GM12891 (cell line): ENCODE data around the gene LCK.
"Not testable (repeated sequence)": the region's sequence is repeated elsewhere in the genome, so short reads cannot be mapped to it uniquely, and the experiment has no call there.

Experiments
- DNase-seq: peaks from one replicate; pipeline ENCODE4 v3.0.0; 2011; ENCODE audit warnings: low spot score; ENCODE audit not compliant: insufficient read length
- FAIRE-seq: peaks from 2 replicates; lab custom pipeline; 2011; peaks lifted over from hg19 to GRCh38; lab: Jason Lieb, UNC
- PAX5 ChIP-seq: IDR thresholded peaks from 2 replicates; pipeline ENCODE4 v1.6.1; 2011; ENCODE audit warnings: low read length, moderate library complexity, mild to moderate bottlenecking; ENCODE audit not compliant: insufficient read depth, severe bottlenecking
- POLR2A ChIP-seq: IDR thresholded peaks from 2 replicates; pipeline ENCODE4 v1.6.1; 2011; ENCODE audit warnings: low read depth, low read length, control low read depth
- POLR2AphosphoS5 ChIP-seq: IDR thresholded peaks from 2 replicates; pipeline ENCODE4 v1.6.1; 2011; ENCODE audit warnings: low read depth, low read length, control low read depth
- POU2F2 ChIP-seq: IDR thresholded peaks from 2 replicates; pipeline ENCODE4 v1.6.1; 2011; ENCODE audit warnings: low read depth, mild to moderate bottlenecking, control low read depth, low read length, moderate library complexity
- SPI1 ChIP-seq: IDR thresholded peaks from 2 replicates; pipeline ENCODE4 v1.6.1; 2011; ENCODE audit warnings: low read depth, low read length, control low read depth
- TAF1 ChIP-seq: IDR thresholded peaks from 2 replicates; pipeline ENCODE4 v1.6.1; 2011; ENCODE audit warnings: low read depth, low read length, control low read depth

Gene LCK

DNA sequence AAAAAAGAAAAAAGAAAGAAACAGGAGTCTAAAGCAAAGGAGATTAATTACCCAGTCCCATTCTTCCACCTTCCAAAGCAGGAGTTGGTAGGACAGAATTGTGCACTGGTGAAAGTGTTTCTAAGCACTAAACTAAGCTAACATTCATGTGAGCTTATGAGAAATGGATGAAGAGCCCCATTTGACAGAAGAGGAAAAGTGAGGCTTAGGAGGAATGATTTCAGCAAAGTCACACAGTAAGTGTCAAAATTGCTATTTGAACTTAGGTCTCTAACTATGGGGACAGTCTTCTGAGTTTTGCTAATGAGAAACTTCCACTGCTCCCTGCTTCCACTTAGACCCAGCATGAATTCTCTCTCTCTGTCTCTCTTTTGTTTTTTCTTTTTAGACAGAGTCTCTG lies 18.7 kb downstream of the LCK start:
- TF ChIP-seq TAF1 (no peak), POLR2A (no peak), POLR2AphosphoS5 (no peak), PAX5 (no peak), SPI1 (no peak), POU2F2 (no peak)
- DNase-seq (no peak), FAIRE-seq (peak; percentile 28)

DNA sequence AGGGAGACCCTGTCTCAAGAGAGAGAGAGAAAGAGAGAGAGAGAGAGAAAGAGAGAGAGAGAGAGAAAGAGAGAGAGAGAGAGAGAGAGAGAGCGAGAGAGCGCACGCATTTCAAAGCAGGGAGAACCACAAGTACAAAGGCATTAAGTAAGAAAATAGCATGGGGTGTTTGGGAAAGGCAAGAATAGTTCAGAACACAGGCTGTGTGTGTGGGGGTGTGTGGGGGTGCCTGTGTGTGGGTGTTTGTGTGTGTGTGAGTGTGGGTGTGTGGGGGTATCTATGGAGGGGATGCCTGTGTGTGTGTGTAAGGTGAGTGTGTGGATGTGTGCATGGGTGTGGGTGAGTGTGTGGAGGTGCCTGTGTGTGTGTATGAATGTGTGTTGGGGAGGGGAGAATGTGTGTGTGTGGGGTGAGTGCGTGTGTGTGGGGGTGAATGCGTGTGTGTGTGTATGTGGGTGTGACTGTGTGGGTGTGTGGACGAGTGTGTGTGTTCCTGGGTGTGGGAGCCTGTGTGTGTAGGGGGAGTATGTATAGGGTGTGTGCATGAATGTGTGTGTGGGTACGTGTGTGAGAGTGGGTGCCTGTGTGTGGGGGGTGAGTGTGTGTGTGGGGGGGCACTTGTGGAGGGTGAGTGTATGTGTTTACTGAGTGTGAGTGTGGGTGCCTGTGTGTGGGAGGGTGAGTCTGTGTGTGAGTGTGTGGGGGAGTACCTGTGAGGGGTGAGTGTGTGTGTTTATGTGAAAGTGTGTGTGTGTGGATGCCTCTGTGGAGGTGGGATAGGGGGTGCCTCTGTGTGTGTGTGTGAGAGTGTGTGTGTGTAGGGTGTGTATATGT lies 21.7 kb downstream of the LCK start:
- no peak for DNase-seq
- no peak for TF ChIP-seq PAX5
- TF ChIP-seq TAF1 = no peak
- no peak for TF ChIP-seq POU2F2
- TF ChIP-seq SPI1 = no peak
- FAIRE-seq = peak; percentile 87

- peak; percentile 76 for FAIRE-seq
- TF ChIP-seq POLR2A (no peak), POU2F2 (no peak), SPI1 (no peak)
- DNase-seq = no peak
Observed at GRCh38 chr1:32273391-32274208, 22.5 kb downstream of the LCK start.

- no peak for FAIRE-seq
- no peak for TF ChIP-seq TAF1
- TF ChIP-seq POU2F2 = no peak
- no peak for TF ChIP-seq POLR2A
- TF ChIP-seq POLR2AphosphoS5 = no peak
- no peak for DNase-seq
Observed at GRCh38 chr1:32274646-32275340, 23.7 kb downstream of the LCK start.

GRCh38 chr1:32275424-32275823 lies 24.4 kb downstream of the LCK start:
- FAIRE-seq = no peak
- no peak for DNase-seq
- no peak for TF ChIP-seq SPI1
- TF ChIP-seq POLR2A = no peak
- no peak for TF ChIP-seq POU2F2
- no peak for TF ChIP-seq POLR2AphosphoS5
- no peak for TF ChIP-seq TAF1
- TF ChIP-seq PAX5 = no peak

GRCh38 chr1:32276032-32276782 lies 25.1 kb downstream of the LCK start:
- DNase-seq (no peak), FAIRE-seq (no peak)
- TF ChIP-seq TAF1 (no peak), SPI1 (no peak), POLR2A (no peak), POLR2AphosphoS5 (no peak), POU2F2 (no peak)

DNA sequence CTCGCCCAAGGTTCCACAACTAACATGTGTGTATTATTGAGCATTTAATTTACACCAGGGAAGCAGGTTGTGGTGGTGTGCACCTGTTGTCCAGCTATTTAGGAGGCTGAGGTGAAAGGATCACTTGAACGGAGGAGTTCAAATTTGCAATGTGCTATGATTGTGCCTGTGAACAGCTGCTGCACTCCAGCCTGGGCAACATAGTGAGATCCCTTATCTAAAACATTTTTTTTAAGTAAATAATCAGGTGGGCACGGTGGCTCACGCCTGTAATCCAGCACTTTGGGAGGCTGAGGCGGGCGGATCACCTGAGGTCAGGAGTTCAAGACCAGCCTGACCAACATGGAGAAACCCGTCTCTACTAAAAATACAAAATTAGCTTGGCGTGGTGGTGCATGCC lies 33.7 kb downstream of the LCK start:
- not testable (repeated sequence) for DNase-seq, FAIRE-seq

GRCh38 chr1:32285658-32286057 lies 34.6 kb downstream of the LCK start:
- no peak for FAIRE-seq
- no peak for DNase-seq
- no peak for TF ChIP-seq PAX5
- TF ChIP-seq SPI1 = no peak

- FAIRE-seq = no peak
- DNase-seq = no peak
- TF ChIP-seq PAX5 = no peak
- no peak for TF ChIP-seq POLR2A
- no peak for TF ChIP-seq SPI1
- no peak for TF ChIP-seq POLR2AphosphoS5
- no peak for TF ChIP-seq POU2F2
- no peak for TF ChIP-seq TAF1
Observed at GRCh38 chr1:32286763-32287162, 35.7 kb downstream of the LCK start.
